Nephron (organoid): ENCODE data around the gene SNED1.

Source experiments
- H3K27ac Mint-ChIP-seq, 3 experiments: 2 replicates each; pipeline ENCODE4 v1.8.0; 2020; ENCODE audit warnings: mixed read lengths in 3 of 3, mild to moderate bottlenecking in 2 of 3, moderate library complexity in 1 of 3
- H3K27me3 Mint-ChIP-seq: 2 replicates; pipeline ENCODE4 v1.8.0; 2021; ENCODE audit warnings: low read depth, mild to moderate bottlenecking, moderate library complexity, mixed read lengths
- H3K36me3 Mint-ChIP-seq: 2 replicates; pipeline ENCODE4 v1.8.0; 2020; ENCODE audit warnings: low read depth, mixed read lengths
- H3K4me1 Mint-ChIP-seq: 2 replicates; pipeline ENCODE4 v1.8.0; 2020; ENCODE audit warnings: mixed read lengths
- H3K4me3 Mint-ChIP-seq, 3 experiments: 2 replicates each; pipeline ENCODE4 v1.8.0; 2020; ENCODE audit warnings: mild to moderate bottlenecking in 3 of 3, mixed read lengths in 3 of 3, moderate library complexity in 2 of 3
- H3K9me3 Mint-ChIP-seq: 2 replicates; pipeline ENCODE4 v1.8.0; 2020; ENCODE audit warnings: mixed read lengths
- CTCF ChIP-seq, 3 experiments: fragments of 200-600 bp; sonication (generic); IDR thresholded peaks; one replicate each; pipeline ENCODE4 v1.5.0; 2021; ENCODE audit warnings: antibody characterized with exemption in 3 of 3; ENCODE audit not compliant: unreplicated experiment in 3 of 3

SNED1 gene

GRCh38 chr2:241118737-241119505 is 120.5 kb downstream of the SNED1 start:
- peaks cover 31% of the 10 kb centered on the region for H3K36me3 Mint-ChIP-seq
- H3K4me1 Mint-ChIP-seq, result no peaks in the 10 kb centered on the region
- no peaks in the 10 kb centered on the region for H3K9me3 Mint-ChIP-seq
- H3K27me3 Mint-ChIP-seq, result no peaks in the 10 kb centered on the region
- no peak for TF ChIP-seq CTCF (IDR thresholded peaks at IDR 0.05; ENCODE audit: unreplicated experiment in 3 of 3)
- no peak overlapping the region for H3K4me3 Mint-ChIP-seq
- H3K27ac Mint-ChIP-seq, result no peak overlapping the region

DNA sequence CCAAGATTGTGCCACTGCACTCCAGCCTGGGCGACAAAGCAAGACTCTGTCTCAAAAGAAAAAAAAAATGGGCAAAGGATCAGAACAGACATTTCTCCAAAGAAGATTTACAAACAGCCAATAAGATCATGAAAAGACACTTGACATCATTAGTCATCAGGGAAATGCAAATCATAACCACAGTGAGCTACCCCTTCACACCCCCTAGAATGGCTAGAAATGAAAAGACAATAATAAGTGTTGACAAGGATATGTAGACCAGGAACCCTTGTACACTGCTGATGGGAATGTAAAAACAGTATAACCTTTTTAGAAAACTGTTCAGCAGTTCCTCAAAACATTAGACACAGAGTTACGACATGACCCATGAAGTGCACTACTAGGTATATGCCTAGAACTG is 122.0 kb downstream of the SNED1 start:
- no peak for TF ChIP-seq CTCF (IDR thresholded peaks at IDR 0.05; ENCODE audit: unreplicated experiment in 3 of 3)
- Mint-ChIP-seq H3K4me3 (no peak overlapping the region), H3K4me1 (no peaks in the 10 kb centered on the region), H3K27me3 (no peaks in the 10 kb centered on the region), H3K27ac (no peak overlapping the region), H3K9me3 (no peaks in the 10 kb centered on the region), H3K36me3 (peaks cover 21% of the 10 kb centered on the region)

DNA sequence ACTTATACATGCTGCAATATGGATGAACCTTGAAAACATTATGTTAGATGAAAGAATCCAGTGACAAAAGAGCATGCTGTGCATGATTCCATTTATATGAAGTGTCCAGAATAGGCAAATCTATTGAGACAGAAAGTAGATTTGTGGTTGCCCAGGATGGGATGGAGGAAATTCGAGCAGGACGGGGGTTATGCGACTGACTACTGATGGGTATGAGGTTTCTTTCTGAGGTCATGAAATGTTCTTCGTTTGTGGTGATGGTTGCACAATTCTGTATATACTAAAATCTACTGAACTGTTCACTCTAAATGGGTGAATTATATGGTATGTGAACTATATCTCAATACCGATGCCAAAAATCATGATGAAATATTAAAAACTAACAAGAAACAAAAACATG is 122.6 kb downstream of the SNED1 start:
- no peak for TF ChIP-seq CTCF (IDR thresholded peaks at IDR 0.05; ENCODE audit: unreplicated experiment in 3 of 3)
- no peaks in the 10 kb centered on the region for H3K9me3 Mint-ChIP-seq
- no peaks in the 10 kb centered on the region for H3K4me1 Mint-ChIP-seq
- peaks cover 19% of the 10 kb centered on the region for H3K36me3 Mint-ChIP-seq
- H3K4me3 Mint-ChIP-seq, result no peak overlapping the region
- H3K27ac Mint-ChIP-seq, result no peak overlapping the region
- H3K27me3 Mint-ChIP-seq, result no peaks in the 10 kb centered on the region

- no peaks in the 10 kb centered on the region for H3K9me3 Mint-ChIP-seq
- no peak overlapping the region for H3K27ac Mint-ChIP-seq
- no peaks in the 10 kb centered on the region for H3K4me1 Mint-ChIP-seq
- no peaks in the 10 kb centered on the region for H3K27me3 Mint-ChIP-seq
- H3K36me3 Mint-ChIP-seq, result peaks cover 16% of the 10 kb centered on the region
- H3K4me3 Mint-ChIP-seq, result no peak overlapping the region
- TF ChIP-seq CTCF (IDR thresholded peaks at IDR 0.05; ENCODE audit: unreplicated experiment in 3 of 3), result no peak
Observed at GRCh38 chr2:241122376-241123002, 124.1 kb downstream of the SNED1 start.

GRCh38 chr2:241123816-241124536 is 125.6 kb downstream of the SNED1 start:
- no peaks in the 10 kb centered on the region for H3K4me1 Mint-ChIP-seq
- no peaks in the 10 kb centered on the region for H3K9me3 Mint-ChIP-seq
- H3K27me3 Mint-ChIP-seq, result no peaks in the 10 kb centered on the region
- H3K36me3 Mint-ChIP-seq, result peaks cover 16% of the 10 kb centered on the region
- H3K27ac Mint-ChIP-seq, result no peak overlapping the region
- TF ChIP-seq CTCF (IDR thresholded peaks at IDR 0.05; ENCODE audit: unreplicated experiment in 3 of 3), result no peak
- no peak overlapping the region for H3K4me3 Mint-ChIP-seq
